Measurements from ENCODE around the gene TSPAN31.

TSPAN31 gene

GRCh38 chr12:57737467-57738460 is 7.1 kb upstream of the TSPAN31 start:
- H3K4me3 ChIP-seq (ENCODE audit: low read depth, low read length), result no peak overlapping the region
- no peak for DNase-seq (ENCODE audit: low read depth)
- no peak for TF ChIP-seq CTCF (IDR thresholded peaks at IDR 0.05; ENCODE audit: insufficient read depth, low read depth, low read length, missing control alignments)

GRCh38 chr12:57738661-57739237 is 6.1 kb upstream of the TSPAN31 start, which contains the start of gene AGAP2:
TSS of gene AGAP2 (minus strand) at chr12:57738742. CDS start at chr12:57738246, 496 bp downstream.
- DNase-seq (ENCODE audit: low read depth), result no peak

GRCh38 chr12:57739387-57739786 is 5.5 kb upstream of the TSPAN31 start:
- no peak overlapping the region for H3K4me3 ChIP-seq (ENCODE audit: low read depth, low read length)
- no peak for TF ChIP-seq CTCF (IDR thresholded peaks at IDR 0.05; ENCODE audit: insufficient read depth, low read depth, low read length, missing control alignments)
- no peak for DNase-seq (ENCODE audit: low read depth)

More at GRCh38 chr12:57738661-57739237, 6.1 kb upstream of the TSPAN31 start, which contains the start of gene AGAP2:
- no peak within 1 kb of the TSS for H3K4me3 ChIP-seq (ENCODE audit: low read depth, low read length)
- TF ChIP-seq CTCF (IDR thresholded peaks at IDR 0.05; ENCODE audit: insufficient read depth, low read depth, low read length, missing control alignments), result no peak

GRCh38 chr12:57739914-57740538 is 4.8 kb upstream of the TSPAN31 start:
- no peak overlapping the region; the same call in 1 of the 2 replicates for H3K4me3 ChIP-seq (ENCODE audit: low read depth, low read length)
- TF ChIP-seq CTCF (IDR thresholded peaks at IDR 0.05; ENCODE audit: insufficient read depth, low read depth, low read length, missing control alignments), result no peak
- DNase-seq (ENCODE audit: low read depth), result no peak

GRCh38 chr12:57740656-57741412 is 4.0 kb upstream of the TSPAN31 start:
- H3K4me3 ChIP-seq (ENCODE audit: low read depth, low read length), result peak overlapping the region; percentile 84
- no peak for TF ChIP-seq CTCF (IDR thresholded peaks at IDR 0.05; ENCODE audit: insufficient read depth, low read depth, low read length, missing control alignments)
- peak; percentile 85 for DNase-seq (ENCODE audit: low read depth)

GRCh38 chr12:57741413-57741789 is 3.4 kb upstream of the TSPAN31 start:
- peak overlapping the region; percentile 84 for H3K4me3 ChIP-seq (ENCODE audit: low read depth, low read length)
- no peak for TF ChIP-seq CTCF (IDR thresholded peaks at IDR 0.05; ENCODE audit: insufficient read depth, low read depth, low read length, missing control alignments)
- no peak for DNase-seq (ENCODE audit: low read depth)
